Naive thymus-derived CD8-positive, alpha-beta T cell (primary cell): Measurements from ENCODE around the gene NEK4. TPM values are rescaled to one million over a fixed set of nuclear protein-coding genes. Genes with fewer than 3 reads are reported as not detected.
A peak's percentile ranks its signal among the peaks of the same experiment; 100 is the strongest.
"Not testable (repeated sequence)": the region's sequence is repeated elsewhere in the genome, so short reads cannot be mapped to it uniquely, and the experiment has no call there.

Source experiments
- ATAC-seq, 2 donors: fragments of 150-1000 bp; cut with Tn5 transposase in 1 of 2; sonication (Bioruptor Pico), chemical (Tn5 transposase) in 1 of 2; 1 replicate in 1 of 2; 2 replicates in 1 of 2; pipeline ENCODE4 v1.10.0; 2021; ENCODE audit warnings: mild to moderate bottlenecking in 2 of 2, moderate library complexity in 2 of 2
- POLR2A ChIA-PET: fragments of 350-600 bp; sonication (Branson Sonifier 250); formaldehyde crosslinking; loops from one replicate; lab custom pipeline; 2021; ENCODE audit warnings: antibody characterized with exemption; lab: Charles Lee
- DNase-seq, 10 donors: peaks; one replicate each; pipeline versions ENCODE4 v3.0.0 to v3.0.0-alpha.2; 2020 to 2022
- H3K27ac Mint-ChIP-seq, 10 donors: one replicate each; pipeline ENCODE4 v1.8.0; 2020 to 2022; ENCODE audit warnings: mild to moderate bottlenecking in 10 of 10, mixed read lengths in 10 of 10, moderate library complexity in 4 of 10, inconsistent platforms in 1 of 10
- H3K27me3 Mint-ChIP-seq, 5 donors: one replicate each; pipeline ENCODE4 v1.8.0; 2021 to 2022; ENCODE audit warnings: mixed read lengths in 5 of 5
- H3K36me3 Mint-ChIP-seq, 3 donors: one replicate each; pipeline ENCODE4 v1.8.0; 2020 to 2022; ENCODE audit warnings: mixed read lengths in 3 of 3, mild to moderate bottlenecking in 2 of 3, inconsistent platforms in 1 of 3
- H3K4me1 Mint-ChIP-seq, 4 donors: one replicate each; pipeline ENCODE4 v1.8.0; 2021 to 2022; ENCODE audit warnings: mixed read lengths in 4 of 4
- H3K4me3 Mint-ChIP-seq, 10 donors: one replicate each; pipeline ENCODE4 v1.8.0; 2020 to 2022; ENCODE audit warnings: mild to moderate bottlenecking in 10 of 10, mixed read lengths in 10 of 10, moderate library complexity in 6 of 10, inconsistent platforms in 1 of 10
- H3K9me3 Mint-ChIP-seq, 9 donors: one replicate each; pipeline ENCODE4 v1.8.0; 2020 to 2022; ENCODE audit warnings: mixed read lengths in 9 of 9, mild to moderate bottlenecking in 3 of 9, inconsistent platforms in 1 of 9, moderate library complexity in 1 of 9
- polyA plus RNA-seq, 3 donors: library from polyadenylated mRNA; unstranded; fragments of 300-500 nt; fragmentation: Illumina TruSeq; gene quantifications; one replicate each; pipeline ENCODE4 v1.2.3, GENCODE V29; 2021
- total RNA-seq, 8 experiments: library from RNA in 2 of 8; stranded (reverse) in 2 of 8; gene quantifications; one replicate each; pipeline ENCODE4 v1.2.3 and lab custom pipeline; 2021 to 2026

The NEK4 gene
- total and polyA plus RNA-seq, 5 experiments from 2014 or later = 6.2 to 25.3 (median 12.4) TPM

GRCh38 chr3:52742418-52743041 is 28.2 kb downstream of the NEK4 start:
- DNase-seq (peak in 3 of 10 donors; percentile 21 to 29 (median 27)), ATAC-seq (no peak)
- Mint-ChIP-seq H3K36me3 (peaks cover 6 to 88% (median 21%) of the 10 kb centered on the region in 3 donors), H3K27ac (no peak overlapping the region), H3K4me1 (no peaks in the 10 kb centered on the region), H3K27me3 (no peaks in the 10 kb centered on the region), H3K9me3 (no peaks in the 10 kb centered on the region), H3K4me3 (no peak overlapping the region)
- POLR2A ChIA-PET = no interaction called here

- no peaks in the 10 kb centered on the region for H3K9me3 Mint-ChIP-seq
- H3K36me3 Mint-ChIP-seq = peaks cover 5 to 84% (median 23%) of the 10 kb centered on the region in 3 donors
- H3K4me3 Mint-ChIP-seq = no peak overlapping the region
- H3K27ac Mint-ChIP-seq = peak overlapping the region in 1 of 10 donors; percentile 24
- DNase-seq (no peak), ATAC-seq (no peak)
- POLR2A ChIA-PET = interaction anchor here (0.5 kb wide), 1 partner anchor 279 kb away, joined by 4 read pairs; no protein-coding TSS in a partner anchor
- H3K4me1 Mint-ChIP-seq = no peaks in the 10 kb centered on the region
- no peaks in the 10 kb centered on the region for H3K27me3 Mint-ChIP-seq
Observed at GRCh38 chr3:52739730-52740129, 31.0 kb downstream of the NEK4 start.

GRCh38 chr3:52733256-52733891 is 37.4 kb downstream of the NEK4 start:
- Mint-ChIP-seq H3K27ac (no peak overlapping the region), H3K4me1 (peaks cover 0 to 10% (median 3%) of the 10 kb centered on the region in 4 donors), H3K27me3 (no peaks in the 10 kb centered on the region), H3K36me3 (peaks cover 31 to 82% (median 64%) of the 10 kb centered on the region in 3 donors), H3K9me3 (peaks cover 0 to 27% (median 11%) of the 10 kb centered on the region in 9 donors), H3K4me3 (no peak overlapping the region)
- POLR2A ChIA-PET = no interaction called here
- ATAC-seq (no peak), DNase-seq (no peak)

- H3K27ac Mint-ChIP-seq = peak overlapping the region in 1 of 10 donors; percentile 41
- peaks cover 0 to 32% (median 11%) of the 10 kb centered on the region in 9 donors for H3K9me3 Mint-ChIP-seq
- DNase-seq (no peak), ATAC-seq (no peak)
- peaks cover 31 to 72% (median 72%) of the 10 kb centered on the region in 3 donors for H3K36me3 Mint-ChIP-seq
- H3K4me1 Mint-ChIP-seq = peaks cover 0 to 10% (median 3%) of the 10 kb centered on the region in 4 donors
- H3K4me3 Mint-ChIP-seq = no peak overlapping the region
- POLR2A ChIA-PET = no interaction called here
- H3K27me3 Mint-ChIP-seq = no peaks in the 10 kb centered on the region
Observed at GRCh38 chr3:52731590-52731989, 39.1 kb downstream of the NEK4 start.

GRCh38 chr3:52730681-52731080 is 40.1 kb downstream of the NEK4 start:
- Mint-ChIP-seq H3K4me1 (peaks cover 0 to 10% (median 3%) of the 10 kb centered on the region in 4 donors), H3K9me3 (peaks cover 0 to 32% (median 11%) of the 10 kb centered on the region in 9 donors), H3K4me3 (no peak overlapping the region)

GRCh38 chr3:52728753-52729152 is 42.0 kb downstream of the NEK4 start:
- Mint-ChIP-seq H3K36me3 (peaks cover 26 to 55% (median 51%) of the 10 kb centered on the region in 3 donors), H3K9me3 (peaks cover 0 to 32% (median 11%) of the 10 kb centered on the region in 9 donors)

More at GRCh38 chr3:52730681-52731080, 40.1 kb downstream of the NEK4 start:
- Mint-ChIP-seq H3K27ac (peak overlapping the region in 6 of 10 donors; percentile 9 to 52 (median 24)), H3K27me3 (no peaks in the 10 kb centered on the region), H3K36me3 (peaks cover 29 to 70% (median 68%) of the 10 kb centered on the region in 3 donors)
- ATAC-seq (no peak), DNase-seq (no peak)
- POLR2A ChIA-PET = no interaction called here

GRCh38 chr3:52724511-52724910 is 46.2 kb downstream of the NEK4 start:
- Mint-ChIP-seq H3K36me3 (peaks cover 3 to 17% (median 17%) of the 10 kb centered on the region in 3 donors), H3K4me3 (no peak overlapping the region), H3K27me3 (no peaks in the 10 kb centered on the region), H3K9me3 (peaks cover 0 to 16% (median 0%) of the 10 kb centered on the region in 9 donors), H3K4me1 (peaks cover 12 to 31% (median 29%) of the 10 kb centered on the region in 4 donors), H3K27ac (no peak overlapping the region)
- POLR2A ChIA-PET = no interaction called here
- DNase-seq (no peak), ATAC-seq (no peak)

More at GRCh38 chr3:52728753-52729152, 42.0 kb downstream of the NEK4 start:
- H3K27ac Mint-ChIP-seq, ATAC-seq, H3K4me3 Mint-ChIP-seq, POLR2A ChIA-PET, H3K27me3 Mint-ChIP-seq, DNase-seq: not testable (repeated sequence)
- peaks cover 0 to 10% (median 3%) of the 10 kb centered on the region in 4 donors for H3K4me1 Mint-ChIP-seq

- peaks cover 12 to 33% (median 29%) of the 10 kb centered on the region in 4 donors for H3K4me1 Mint-ChIP-seq
- peaks cover under 1 to 16% (median 12%) of the 10 kb centered on the region in 3 donors for H3K36me3 Mint-ChIP-seq
- H3K9me3 Mint-ChIP-seq = peaks cover 0 to 13% (median 0%) of the 10 kb centered on the region in 9 donors
- DNase-seq (no peak), ATAC-seq (no peak)
- POLR2A ChIA-PET = no interaction called here
- H3K4me3 Mint-ChIP-seq = no peak overlapping the region
- H3K27me3 Mint-ChIP-seq = no peaks in the 10 kb centered on the region
- H3K27ac Mint-ChIP-seq = peak overlapping the region in 1 of 10 donors; percentile 14
Observed at GRCh38 chr3:52723935-52724334, 46.8 kb downstream of the NEK4 start.

GRCh38 chr3:52722491-52722890 is 48.2 kb downstream of the NEK4 start:
- Mint-ChIP-seq H3K27ac (peak overlapping the region in 6 of 10 donors; percentile 8 to 93 (median 90)), H3K4me1 (peaks cover 12 to 36% (median 29%) of the 10 kb centered on the region in 4 donors), H3K4me3 (no peak overlapping the region), H3K9me3 (peaks cover 0 to 2% (median 0%) of the 10 kb centered on the region in 9 donors), H3K36me3 (peaks cover 0 to 10% (median 6%) of the 10 kb centered on the region in 3 donors), H3K27me3 (no peaks in the 10 kb centered on the region)
- DNase-seq = no peak
- POLR2A ChIA-PET = interaction anchor here (0.9 to 5.7 kb wide), 2 partner anchors 13 to 16 kb away, joined by 4 to 43 read pairs; partner anchors contain the start of genes GLT8D1 and SPCS1
- no peak for ATAC-seq

- Mint-ChIP-seq H3K4me1 (peaks cover 12 to 38% (median 29%) of the 10 kb centered on the region in 4 donors), H3K9me3 (peaks cover 0 to 2% (median 0%) of the 10 kb centered on the region in 9 donors), H3K27ac (peak overlapping the region in 9 of 10 donors; percentile 87 to 93 (median 91)), H3K27me3 (no peaks in the 10 kb centered on the region), H3K36me3 (peaks cover 0 to 8% (median 5%) of the 10 kb centered on the region in 3 donors), H3K4me3 (no peak overlapping the region)
- POLR2A ChIA-PET = interaction anchor here (5.7 kb wide), 1 partner anchor 16 kb away, joined by 43 read pairs; the partner anchor contains the start of genes GLT8D1 and SPCS1
- no peak for DNase-seq
- ATAC-seq = no peak
Observed at GRCh38 chr3:52721730-52722008, 49.1 kb downstream of the NEK4 start.

GRCh38 chr3:52721002-52721729 is 49.6 kb downstream of the NEK4 start:
- H3K27ac Mint-ChIP-seq = peak overlapping the region; percentile 84 to 93 (median 91)
- H3K9me3 Mint-ChIP-seq = peaks cover 0 to 2% (median 0%) of the 10 kb centered on the region in 9 donors
- ATAC-seq (peak; percentile 80 to 91), DNase-seq (peak in 7 of 10 donors; percentile 13 to 61 (median 34))
- H3K4me3 Mint-ChIP-seq = peak overlapping the region; percentile 29 to 77 (median 66)
- peaks cover 0 to 8% (median 5%) of the 10 kb centered on the region in 3 donors for H3K36me3 Mint-ChIP-seq
- peaks cover 12 to 40% (median 29%) of the 10 kb centered on the region in 4 donors for H3K4me1 Mint-ChIP-seq
- POLR2A ChIA-PET = interaction anchor here (0.5 to 5.7 kb wide), 3 partner anchors 15 to 43 kb away, joined by 3 to 43 read pairs (median 4); partner anchors contain the start of genes GLT8D1 and SPCS1
- no peaks in the 10 kb centered on the region for H3K27me3 Mint-ChIP-seq

- Mint-ChIP-seq H3K9me3 (peaks cover 0 to 2% (median 0%) of the 10 kb centered on the region in 9 donors), H3K4me1 (peaks cover 12 to 40% (median 29%) of the 10 kb centered on the region in 4 donors), H3K27me3 (no peaks in the 10 kb centered on the region), H3K4me3 (peak overlapping the region in 3 of 10 donors; percentile 13 to 66 (median 64)), H3K36me3 (peaks cover 0 to 5% (median 4%) of the 10 kb centered on the region in 3 donors), H3K27ac (peak overlapping the region in 8 of 10 donors; percentile 65 to 93 (median 88))
- ATAC-seq = no peak
- no peak for DNase-seq
- POLR2A ChIA-PET = interaction anchor here (5.7 kb wide), 1 partner anchor 14 kb away, joined by 43 read pairs; the partner anchor contains the start of genes GLT8D1 and SPCS1
Observed at GRCh38 chr3:52719618-52720017, 51.1 kb downstream of the NEK4 start.
